A549 (cell line): Measurements from ENCODE around the gene MYH7B.

ENCODE experiments used
- CTCF ChIP-seq: fragments of >200 bp; sonication (Bioruptor Twin); formaldehyde crosslinking; IDR thresholded peaks from 3 replicates; pipeline ENCODE4 v1.5.1; 2016
- EP300 ChIP-seq, 2 experiments: fragments of >200 bp; sonication (Bioruptor Twin); formaldehyde crosslinking; IDR thresholded peaks; 2 replicates in 1 of 2; 3 replicates in 1 of 2; pipeline ENCODE4 v1.6.1; 2016 to 2017

- no peak for TF ChIP-seq CTCF
- TF ChIP-seq EP300 (IDR thresholded peaks at IDR 0.05) = no peak
These were observed 11.8 kb downstream of the MYH7B start for GRCh38 chr20:34967421-34967820.
